ENCODE measurements around the gene STRIP2.

The STRIP2 gene

GRCh38 chr7:129494041-129494440 is 59.8 kb downstream of the STRIP2 start:
- peak; percentile 55 for DNase-seq (ENCODE audit: low spot score)

- no peak for DNase-seq (ENCODE audit: low spot score)
Observed at GRCh38 chr7:129495987-129496386, 61.8 kb downstream of the STRIP2 start.

- no peak for DNase-seq (ENCODE audit: low spot score)
Observed at GRCh38 chr7:129496653-129497052, 62.4 kb downstream of the STRIP2 start.

GRCh38 chr7:129497156-129497555 is 62.9 kb downstream of the STRIP2 start:
- no peak for DNase-seq (ENCODE audit: low spot score)

GRCh38 chr7:129498021-129498420 is 63.8 kb downstream of the STRIP2 start:
- no peak for DNase-seq (ENCODE audit: low spot score)

- DNase-seq (ENCODE audit: low spot score), result no peak
Observed at GRCh38 chr7:129499999-129500398, 65.8 kb downstream of the STRIP2 start.

- peak; percentile 83 for DNase-seq (ENCODE audit: low spot score)
Observed at GRCh38 chr7:129501760-129502707, 67.8 kb downstream of the STRIP2 start, which contains the start of gene SMKR1. Gene SMKR1 (plus strand): TSS chr7:129502531. CDS start chr7:129502825, 294 bp downstream.

GRCh38 chr7:129502708-129503685 is 68.8 kb downstream of the STRIP2 start:
- DNase-seq (ENCODE audit: low spot score), result no peak

GRCh38 chr7:129503725-129504124 is 69.5 kb downstream of the STRIP2 start:
- no peak for DNase-seq (ENCODE audit: low spot score)

- DNase-seq (ENCODE audit: low spot score), result no peak
Observed at GRCh38 chr7:129512192-129512591, 78.0 kb downstream of the STRIP2 start.

- DNase-seq (ENCODE audit: low spot score), result no peak
Observed at GRCh38 chr7:129513546-129513945, 79.3 kb downstream of the STRIP2 start.

GRCh38 chr7:129514683-129515082 is 80.5 kb downstream of the STRIP2 start:
- no peak for DNase-seq (ENCODE audit: low spot score)

GRCh38 chr7:129515381-129515780 is 81.1 kb downstream of the STRIP2 start:
- no peak for DNase-seq (ENCODE audit: low spot score)

GRCh38 chr7:129517931-129518330 is 83.7 kb downstream of the STRIP2 start:
- no peak for DNase-seq (ENCODE audit: low spot score)

GRCh38 chr7:129519464-129519863 is 85.2 kb downstream of the STRIP2 start:
- DNase-seq (ENCODE audit: low spot score), result no peak

- no peak for DNase-seq (ENCODE audit: low spot score)
Observed at GRCh38 chr7:129522088-129522970, 88.1 kb downstream of the STRIP2 start.

- no peak for DNase-seq (ENCODE audit: low spot score)
Observed at GRCh38 chr7:129522971-129523340, 88.7 kb downstream of the STRIP2 start.

- DNase-seq (ENCODE audit: low spot score), result no peak
Observed at GRCh38 chr7:129523924-129524323, 89.7 kb downstream of the STRIP2 start.

- DNase-seq (ENCODE audit: low spot score), result peak; percentile 53
Observed at GRCh38 chr7:129524405-129524804, 90.2 kb downstream of the STRIP2 start.

- DNase-seq (ENCODE audit: low spot score), result no peak
Observed at GRCh38 chr7:129525225-129525862, 91.1 kb downstream of the STRIP2 start.

GRCh38 chr7:129529643-129530042 is 95.4 kb downstream of the STRIP2 start:
- no peak for DNase-seq (ENCODE audit: low spot score)

Measured in kidney tubule cell (primary cell).